HG02885 (cell line): ENCODE data around the gene UGGT1.
"Not testable (repeated sequence)": the region's sequence is repeated elsewhere in the genome, so short reads cannot be mapped to it uniquely, and the experiment has no call there.

ENCODE experiments used
- ATAC-seq: cut with Tn5 transposase; IDR thresholded peaks from one replicate; pipeline ENCODE4 v1.9.1; 2021; ENCODE audit warnings: mild to moderate bottlenecking; ENCODE audit not compliant: unreplicated experiment, poor library complexity

Gene UGGT1

DNA sequence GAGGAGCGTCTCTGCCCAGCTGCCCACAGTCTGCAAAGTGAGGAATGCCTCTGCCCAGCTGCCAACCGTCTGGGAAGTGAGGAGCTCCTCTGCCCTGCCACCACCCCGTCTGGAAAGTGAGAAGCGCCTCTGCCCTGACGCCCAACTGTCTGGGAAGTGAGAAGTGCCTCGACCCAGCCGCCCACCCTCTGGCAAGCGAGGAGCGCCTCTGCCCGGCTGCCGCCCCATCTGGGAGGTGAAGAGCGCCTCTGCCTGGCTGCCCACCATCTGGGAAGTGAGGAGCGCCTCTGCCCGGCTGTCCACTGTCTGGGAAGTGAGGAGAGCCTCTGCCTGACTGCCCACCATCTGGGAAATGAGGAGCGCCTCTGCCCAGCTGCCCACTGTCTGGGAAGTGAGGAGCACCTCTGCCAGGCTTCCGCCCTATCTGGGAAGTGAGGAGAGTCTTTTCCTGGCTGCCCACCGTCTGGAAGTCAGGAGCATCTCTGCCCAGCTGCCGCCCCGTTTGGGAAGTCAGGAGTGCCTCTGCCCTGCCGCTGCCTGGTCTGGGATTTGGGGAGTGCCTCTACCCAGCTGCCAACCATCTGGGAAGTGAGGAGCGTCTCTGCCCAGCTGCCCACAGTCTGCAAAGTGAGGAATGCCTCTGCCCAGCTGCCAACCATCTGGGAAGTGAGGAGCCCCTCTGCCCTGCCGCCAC is 117.8 kb downstream of the UGGT1 start:
- not testable (repeated sequence) for ATAC-seq

DNA sequence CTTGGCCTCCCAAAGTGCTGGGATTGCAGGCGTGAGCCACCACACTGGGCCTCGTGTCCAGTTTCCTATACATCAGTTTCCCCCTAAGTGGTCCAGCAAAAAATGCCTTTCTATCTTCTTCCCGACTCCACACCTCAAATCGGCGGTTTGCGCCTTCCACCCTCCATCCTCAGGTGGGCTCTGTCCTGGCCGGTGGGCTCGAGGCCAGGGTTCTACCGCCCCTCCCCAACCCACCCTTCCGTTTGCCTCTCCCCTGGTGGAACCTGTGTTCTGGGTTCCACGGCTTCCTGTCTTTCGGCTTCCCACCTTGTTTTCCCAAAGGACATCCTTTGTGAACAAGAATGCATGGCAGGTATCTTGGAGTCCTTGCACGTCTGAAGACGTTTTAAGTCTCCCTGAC is 123.3 kb downstream of the UGGT1 start:
- no peak for ATAC-seq

GRCh38 chr2:128214866-128215460 is 124.0 kb downstream of the UGGT1 start:
- ATAC-seq = no peak

GRCh38 chr2:128215897-128216642 is 125.1 kb downstream of the UGGT1 start:
- no peak for ATAC-seq

- ATAC-seq = no peak
These were observed 126.7 kb downstream of the UGGT1 start for GRCh38 chr2:128217671-128218070.

DNA sequence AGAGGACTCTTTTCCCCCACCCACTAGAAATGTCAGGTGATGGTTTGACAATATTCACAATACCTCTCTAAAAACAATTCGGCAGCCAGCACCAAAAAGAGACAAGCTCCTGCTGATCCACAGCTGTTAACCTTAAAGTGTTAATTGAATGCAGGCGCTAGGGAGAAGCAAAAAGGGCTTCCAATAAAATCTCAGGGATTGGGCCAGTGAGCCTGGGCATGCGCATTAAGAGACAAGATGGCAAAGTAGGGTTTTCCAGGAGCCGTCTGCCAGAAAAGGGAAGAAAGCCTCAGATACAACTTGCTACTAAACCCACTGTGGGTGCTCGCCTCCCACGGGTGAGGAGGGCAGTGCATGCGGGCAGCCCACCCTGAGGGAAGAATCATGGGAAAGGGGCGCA is 128.9 kb downstream of the UGGT1 start:
- ATAC-seq = no peak

DNA sequence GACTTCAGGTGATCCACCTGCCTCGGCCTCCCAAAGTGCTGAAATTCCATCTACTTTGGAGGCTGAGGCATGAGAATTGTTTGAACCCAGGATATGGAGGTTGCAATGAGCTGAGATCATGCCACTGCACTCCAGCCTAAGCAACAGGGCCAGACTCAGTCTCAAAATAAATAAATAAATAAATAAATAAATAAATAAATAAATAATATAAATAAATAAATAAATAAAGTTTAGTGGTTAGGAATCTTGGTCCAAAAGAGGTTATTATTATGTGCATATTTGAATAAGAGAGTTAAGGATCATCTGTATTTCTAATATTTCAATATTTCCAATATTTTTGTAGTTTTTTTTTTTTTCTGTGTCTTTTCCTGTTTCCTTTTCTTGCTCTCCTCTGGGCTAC is 136.9 kb downstream of the UGGT1 start:
- ATAC-seq = no peak

DNA sequence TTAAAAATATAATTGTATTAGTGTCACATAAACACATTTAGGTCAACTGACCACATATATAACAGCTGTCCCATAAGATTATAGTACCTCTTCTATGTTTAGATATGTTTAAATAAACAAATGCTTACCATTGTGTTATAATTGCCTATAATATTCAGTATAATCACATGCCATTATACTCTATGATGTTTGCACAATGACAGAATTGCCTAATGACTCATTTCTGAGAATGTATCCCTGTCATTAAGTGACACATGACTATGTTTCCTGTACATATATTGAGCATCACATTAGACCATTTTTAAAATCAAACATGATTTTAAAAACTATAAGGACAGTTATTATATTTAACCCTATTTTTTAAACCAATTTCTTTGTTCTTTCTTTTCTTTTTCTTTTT is 137.9 kb downstream of the UGGT1 start:
- ATAC-seq = no peak

- ATAC-seq = peak; percentile 99
These were observed 142.2 kb downstream of the UGGT1 start for GRCh38 chr2:128232965-128233789.

DNA sequence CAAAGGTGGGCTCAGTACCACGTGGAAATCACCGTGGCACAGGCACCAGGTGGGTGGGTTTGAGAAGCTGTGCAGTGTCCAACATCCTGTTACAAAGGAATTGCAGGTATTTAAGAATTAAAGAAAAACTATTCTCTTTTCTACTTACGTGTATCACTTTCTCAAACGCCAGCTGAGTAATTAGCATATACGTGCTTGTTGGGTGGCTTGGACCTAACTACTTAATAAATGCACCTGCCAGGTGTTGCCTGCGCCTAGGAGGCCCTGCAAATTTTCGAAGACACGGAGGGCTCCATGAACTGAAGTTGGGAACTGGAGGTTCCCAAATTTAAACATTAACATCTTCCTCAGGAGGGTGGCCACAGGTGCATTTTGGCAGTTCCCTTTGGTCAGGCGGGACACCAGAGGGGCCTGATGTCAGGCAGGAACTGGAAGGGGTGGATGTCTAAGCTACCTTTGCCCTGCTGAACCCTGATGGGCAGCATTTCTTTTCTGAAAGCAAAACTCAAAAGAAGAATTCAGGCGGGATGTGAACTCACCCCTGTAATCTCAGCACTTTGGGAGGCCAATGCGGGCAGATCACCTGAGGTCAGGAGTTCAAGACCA is 142.9 kb downstream of the UGGT1 start:
- no peak for ATAC-seq

GRCh38 chr2:128234613-128235012 is 143.6 kb downstream of the UGGT1 start:
- ATAC-seq = no peak

DNA sequence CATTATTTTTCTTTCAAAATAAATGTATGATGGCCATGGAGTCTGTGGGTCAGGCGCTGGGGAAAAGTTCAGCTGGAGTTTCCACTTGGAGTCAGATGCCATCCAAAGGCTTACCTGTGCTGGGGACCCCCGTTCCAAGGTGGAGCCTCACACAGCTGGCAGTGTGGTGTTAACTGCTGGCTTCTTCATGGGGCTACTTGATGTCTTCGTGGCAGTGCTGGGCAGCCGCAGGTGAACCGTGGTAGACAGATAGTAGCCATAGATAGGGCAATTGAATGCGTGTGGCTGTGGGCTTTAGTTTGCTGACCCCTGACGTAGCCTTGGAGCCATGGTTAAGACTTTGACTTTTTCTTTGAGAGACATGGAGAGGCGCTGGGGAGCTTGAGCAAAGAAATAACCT is 144.6 kb downstream of the UGGT1 start:
- ATAC-seq = no peak

DNA sequence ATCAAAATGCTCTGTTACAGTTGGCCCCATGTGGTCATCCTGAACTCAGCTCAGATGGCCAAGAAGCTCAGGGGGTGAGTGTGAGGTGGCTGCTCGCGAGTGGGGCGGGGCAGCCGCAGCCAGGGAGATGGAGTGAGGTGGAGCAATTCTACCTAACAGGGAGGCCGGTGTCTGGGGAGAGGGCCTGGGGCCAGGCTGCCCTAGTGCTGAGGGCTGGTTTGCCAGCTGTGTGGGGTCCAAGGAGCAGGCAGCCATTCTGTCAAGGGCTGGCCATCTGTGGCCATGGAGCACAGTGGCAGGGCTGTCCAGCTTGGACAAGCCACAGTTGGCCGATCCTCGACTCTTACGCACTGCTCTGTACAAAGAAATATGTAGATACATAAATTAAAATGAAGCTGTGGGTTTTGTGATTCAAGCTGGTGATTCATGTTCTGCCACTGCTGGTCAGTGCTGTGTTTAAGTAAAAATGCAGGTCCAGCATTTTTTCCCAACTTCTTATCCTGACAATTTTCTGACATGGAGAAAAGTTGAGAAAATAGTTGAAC is 145.6 kb downstream of the UGGT1 start:
- ATAC-seq = no peak

- ATAC-seq = no peak
These were observed 146.1 kb downstream of the UGGT1 start for GRCh38 chr2:128237081-128237534.

DNA sequence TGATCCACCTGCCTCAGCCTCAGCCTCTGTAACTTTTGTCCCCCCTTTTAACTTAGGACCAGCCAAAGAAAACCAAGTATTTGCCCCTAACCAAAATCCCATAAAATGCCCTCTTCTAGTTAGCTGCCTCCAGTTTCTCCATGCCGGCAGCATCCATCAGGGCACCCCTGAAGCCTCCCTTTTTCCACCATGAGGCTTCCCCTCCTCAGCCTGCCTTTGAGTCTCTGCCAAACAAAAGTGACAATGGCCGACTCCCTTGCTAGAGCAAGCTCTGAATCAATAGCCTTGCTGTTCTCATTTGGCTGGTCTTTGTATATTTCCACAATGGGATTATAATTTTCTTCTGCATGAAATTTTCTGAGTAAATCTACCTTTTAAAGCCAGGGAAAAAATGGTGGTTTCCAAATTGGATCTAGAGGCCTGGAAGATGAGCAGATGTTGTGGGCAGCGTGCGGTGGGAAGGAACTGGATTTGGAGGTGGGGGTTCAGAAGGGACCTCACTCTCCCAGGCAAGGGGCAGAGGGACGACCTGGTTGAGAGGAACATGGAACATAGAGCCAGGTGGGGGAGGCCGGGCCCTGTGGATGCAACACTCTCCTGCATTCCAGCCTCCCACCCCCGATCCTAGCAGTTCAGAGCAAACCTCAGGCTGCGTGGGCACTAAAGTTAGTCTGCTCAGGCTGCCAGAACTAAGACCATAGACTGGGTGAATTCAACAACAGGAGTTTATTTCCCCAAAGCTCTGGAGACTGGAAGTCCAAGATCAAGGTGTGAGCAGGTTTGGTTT is 147.1 kb downstream of the UGGT1 start:
- ATAC-seq = no peak

- ATAC-seq = no peak
These were observed 150.9 kb downstream of the UGGT1 start for GRCh38 chr2:128241896-128242295.
